H1 (cell line): ENCODE measurements around the gene RPS18. TPM values are rescaled to one million over a fixed set of nuclear protein-coding genes. Genes with fewer than 3 reads are reported as not detected.

Experiments used
- CTCF ChIA-PET: fragments of 300-600 bp; sonication (Branson Sonifier 250); formaldehyde crosslinking; loops from one replicate; lab custom pipeline; 2021; ENCODE audit not compliant: partially characterized antibody; lab: Charles Lee
- POLR2A ChIA-PET: fragments of 300-600 bp; sonication (Branson Sonifier 250); formaldehyde crosslinking; loops from one replicate; lab custom pipeline; 2021; ENCODE audit warnings: inconsistent platforms; ENCODE audit not compliant: partially characterized antibody; lab: Charles Lee
- DNase-seq, 2 experiments: peaks; one replicate each; pipeline versions ENCODE4 v3.0.0 to v3.0.0-alpha.2; 2010 to 2022; ENCODE audit warnings: low spot score in 2 of 2, low read depth in 1 of 2, mixed read lengths in 1 of 2
- FAIRE-seq: peaks from 2 replicates; lab custom pipeline; 2011; peaks lifted over from hg19 to GRCh38; lab: Jason Lieb, UNC
- H2AFZ ChIP-seq: 2 replicates; pipeline ENCODE4 v1.8.1; 2012; ENCODE audit warnings: low read length, inconsistent platforms
- H2AK5ac ChIP-seq: 2 replicates; pipeline ENCODE4 v1.6.1; 2013; ENCODE audit warnings: low read depth, low read length
- H2BK120ac ChIP-seq: replicated peaks from 2 replicates; pipeline ENCODE3; 2013; ENCODE audit warnings: low read depth, low read length, inconsistent platforms
- H2BK12ac ChIP-seq: 2 replicates; pipeline ENCODE4 v1.6.1; 2013; ENCODE audit warnings: low read depth, low read length
- H2BK15ac ChIP-seq: 2 replicates; pipeline ENCODE4 v1.6.1; 2013; ENCODE audit warnings: low read length
- H2BK20ac ChIP-seq: 2 replicates; pipeline ENCODE4 v1.6.1; 2013; ENCODE audit warnings: low read length
- H2BK5ac ChIP-seq: 2 replicates; pipeline ENCODE4 v1.6.1; 2013; ENCODE audit warnings: low read depth, low read length
- H3K14ac ChIP-seq: 2 replicates; pipeline ENCODE4 v1.6.1; 2013; ENCODE audit warnings: inconsistent platforms; ENCODE audit not compliant: insufficient read length
- H3K18ac ChIP-seq: 2 replicates; pipeline ENCODE4 v1.6.1; 2013; ENCODE audit warnings: low read length; ENCODE audit errors: extremely low read depth
- H3K23ac ChIP-seq: 2 replicates; pipeline ENCODE4 v1.6.1; 2013; ENCODE audit warnings: inconsistent platforms; ENCODE audit not compliant: insufficient read length
- H3K23me2 ChIP-seq: 2 replicates; pipeline ENCODE4 v1.6.1; 2013; ENCODE audit warnings: low read depth, low read length
- H3K27ac ChIP-seq: 2 replicates; pipeline ENCODE4 v1.6.1; 2011; ENCODE audit warnings: low read depth, low read length, inconsistent platforms
- H3K27me3 ChIP-seq, 4 experiments: replicated peaks in 1 of 4; 1 replicate in 1 of 4; 2 replicates in 3 of 4; pipeline versions ENCODE4 v1.6.1 to v1.8.1; 2011 to 2013; ENCODE audit warnings: low read length in 3 of 4, mild to moderate bottlenecking in 3 of 4, inconsistent platforms in 2 of 4, mixed read lengths in 2 of 4, moderate library complexity in 1 of 4; ENCODE audit not compliant: control insufficient read depth in 3 of 4, insufficient read depth in 3 of 4; ENCODE audit errors: extremely low read depth in 1 of 4
- H3K36me3 ChIP-seq, 4 experiments: 2 replicates each; pipeline versions ENCODE4 v1.6.1 to v1.8.1; 2011 to 2013; ENCODE audit warnings: mild to moderate bottlenecking in 4 of 4, low read length in 3 of 4, moderate library complexity in 2 of 4, control low read depth in 1 of 4, inconsistent platforms in 1 of 4; ENCODE audit not compliant: insufficient read depth in 4 of 4, control insufficient read depth in 2 of 4
- H3K4ac ChIP-seq: replicated peaks from 2 replicates; pipeline ENCODE3; 2013; ENCODE audit warnings: low read length, low read depth, mixed read lengths, inconsistent platforms; ENCODE audit not compliant: insufficient read length
- H3K4me1 ChIP-seq, 4 experiments: replicated peaks in 1 of 4; 1 replicate in 1 of 4; 2 replicates in 3 of 4; pipeline versions ENCODE4 v1.6.1 to v1.8.1; 2011 to 2013; ENCODE audit warnings: low read length in 3 of 4, inconsistent platforms in 2 of 4, mixed read lengths in 1 of 4; ENCODE audit not compliant: insufficient read depth in 4 of 4, control insufficient read depth in 3 of 4
- H3K4me2 ChIP-seq, 2 experiments: 2 replicates each; pipeline versions ENCODE4 v1.6.1 to v1.8.1; 2011 to 2013; ENCODE audit warnings: low read depth in 2 of 2, low read length in 2 of 2, control low read depth in 1 of 2, inconsistent platforms in 1 of 2, mild to moderate bottlenecking in 1 of 2; ENCODE audit not compliant: insufficient read depth in 1 of 2
- H3K4me3 ChIP-seq, 4 experiments: fragments of 200-600, 300-600 bp in 1 of 4; sonication (generic), shearing (Covaris generic), sonication (Bioruptor Twin) in 1 of 4; 2 replicates each; pipeline versions ENCODE4 v1.5.1 to v1.8.1; 2011 to 2016; ENCODE audit warnings: low read length in 4 of 4, low read depth in 3 of 4, control low read depth in 2 of 4, inconsistent platforms in 2 of 4, mild to moderate bottlenecking in 2 of 4, mixed read lengths in 1 of 4, moderate library complexity in 1 of 4; ENCODE audit not compliant: insufficient read depth in 2 of 4; ENCODE audit errors: extremely low read depth in 1 of 4
- H3K56ac ChIP-seq: replicated peaks from 2 replicates; pipeline ENCODE3; 2013; ENCODE audit warnings: low read depth, mild to moderate bottlenecking, mixed read lengths, low read length, inconsistent platforms; ENCODE audit not compliant: insufficient read length
- H3K79me1 ChIP-seq: 2 replicates; pipeline ENCODE4 v1.6.1; 2013; ENCODE audit warnings: low read depth, low read length, control low read depth
- H3K79me2 ChIP-seq, 2 experiments: 2 replicates each; pipeline versions ENCODE4 v1.6.1 to v1.8.1; 2012 to 2013; ENCODE audit warnings: low read length in 2 of 2, mild to moderate bottlenecking in 2 of 2, inconsistent platforms in 1 of 2; ENCODE audit not compliant: insufficient read depth in 2 of 2, control insufficient read depth in 1 of 2
- H3K9ac ChIP-seq, 4 experiments: replicated peaks in 1 of 4; 1 replicate in 1 of 4; 2 replicates in 3 of 4; pipeline versions ENCODE4 v1.6.1 to v1.8.1; 2011 to 2013; ENCODE audit warnings: low read depth in 3 of 4, low read length in 3 of 4, control low read depth in 2 of 4, mild to moderate bottlenecking in 2 of 4, moderate library complexity in 2 of 4, inconsistent platforms in 1 of 4; ENCODE audit errors: extremely low read depth in 1 of 4
- H3K9me3 ChIP-seq, 2 experiments: 2 replicates each; pipeline versions ENCODE4 v1.6.1 to v1.8.1; 2012 to 2013; ENCODE audit warnings: mild to moderate bottlenecking in 2 of 2, moderate library complexity in 2 of 2, control low read depth in 1 of 2, inconsistent platforms in 1 of 2, low read depth in 1 of 2, low read length in 1 of 2, mixed read lengths in 1 of 2; ENCODE audit not compliant: insufficient read depth in 2 of 2
- H4K20me1 ChIP-seq, 2 experiments: replicated peaks in 1 of 2; 2 replicates each; pipeline versions ENCODE3 to v1.8.1; 2011 to 2013; ENCODE audit warnings: inconsistent platforms in 2 of 2, low read length in 2 of 2, mild to moderate bottlenecking in 1 of 2; ENCODE audit not compliant: insufficient read depth in 2 of 2, control insufficient read depth in 1 of 2
- H4K5ac ChIP-seq: 2 replicates; pipeline ENCODE4 v1.6.1; 2013; ENCODE audit warnings: low read length, low read depth, mixed read lengths, inconsistent platforms; ENCODE audit not compliant: insufficient read length
- H4K8ac ChIP-seq: 2 replicates; pipeline ENCODE4 v1.8.0; 2013; ENCODE audit warnings: mild to moderate bottlenecking, moderate library complexity, low read length, inconsistent platforms; ENCODE audit not compliant: insufficient read depth; ENCODE audit errors: extremely low read depth
- H4K91ac ChIP-seq: replicated peaks from 2 replicates; pipeline ENCODE3; 2013; ENCODE audit warnings: low read length, mixed read lengths, inconsistent platforms; ENCODE audit not compliant: insufficient read length
- KDM4A ChIP-seq: IDR thresholded peaks from one replicate; pipeline ENCODE4 v1.7.1; 2012; ENCODE audit warnings: low read depth, mild to moderate bottlenecking, moderate library complexity, low read length, inconsistent platforms; ENCODE audit not compliant: severe bottlenecking
- PHF8 ChIP-seq: fragments of 200-600 bp; sonication (generic); conservative IDR thresholded peaks from 2 replicates; pipeline ENCODE4 v1.7.1; 2012; ENCODE audit warnings: low read depth, mild to moderate bottlenecking, inconsistent platforms, low read length, moderate library complexity
- POLR2A ChIP-seq, 2 experiments: IDR thresholded peaks; 1 replicate in 1 of 2; 2 replicates in 1 of 2; pipeline ENCODE4 v1.6.1; 2011; ENCODE audit warnings: low read depth in 2 of 2, low read length in 2 of 2, mild to moderate bottlenecking in 2 of 2; ENCODE audit errors: control extremely low read depth in 1 of 2
- RBBP5 ChIP-seq: IDR thresholded peaks from 2 replicates; pipeline ENCODE4 v1.7.1; 2012; ENCODE audit warnings: low read depth, mild to moderate bottlenecking, inconsistent platforms, low read length, moderate library complexity, borderline replicate concordance
- SAP30 ChIP-seq: fragments of 300-600 bp; sonication (generic); IDR thresholded peaks from 2 replicates; pipeline ENCODE4 v1.7.1; 2012; ENCODE audit warnings: low read length, moderate library complexity, mild to moderate bottlenecking, inconsistent platforms; ENCODE audit not compliant: insufficient read depth, insufficient replicate concordance
- SIN3A ChIP-seq, 2 experiments: IDR thresholded peaks in 1 of 2; conservative IDR thresholded peaks in 1 of 2; 2 replicates each; pipeline ENCODE4 v1.6.1; 2011 to 2012; ENCODE audit warnings: low read length in 2 of 2, improper control_type of control experiment in 1 of 2, low read depth in 1 of 2, mild to moderate bottlenecking in 1 of 2
- TAF1 ChIP-seq: IDR thresholded peaks from 2 replicates; pipeline ENCODE4 v1.6.1; 2011; ENCODE audit warnings: mild to moderate bottlenecking, low read depth, low read length
- TCF12 ChIP-seq: IDR thresholded peaks from 2 replicates; pipeline ENCODE4 v1.6.1; 2011; ENCODE audit warnings: low read depth, mild to moderate bottlenecking, low read length
- WGBS, 2 experiments: shearing (Covaris generic) in 1 of 2; methylation state at CpG; one replicate each; pipeline versions ENCODE4 v1.1.6 to v1.1.7; 2013 to 2015; ENCODE audit warnings: low lambda C conversion rate in 2 of 2, mixed read lengths in 2 of 2, inconsistent platforms in 1 of 2, low coverage in 1 of 2, missing lambda C conversion rate in 1 of 2; ENCODE audit not compliant: insufficient replicate concordance in 2 of 2, insufficient coverage in 1 of 2, insufficient read length in 1 of 2; ENCODE audit errors: extremely low coverage in 1 of 2, missing lambda C conversion rate in 1 of 2; 5-methylcytosine and 5-hydroxymethylcytosine counted together
- polyA plus RNA-seq, 7 experiments: library from polyadenylated mRNA; depleted of rRNA in 3 of 7; stranded (reverse) in 5 of 7; unstranded in 2 of 7; fragments of >200 nt in 5 of 7; fragments of 200-250 nt in 2 of 7; gene quantifications; 1 replicate in 5 of 7; 2 replicates in 1 of 7; 4 replicates in 1 of 7; pipeline versions ENCODE4 v1.2.1 to v1.2.3, GENCODE V29; 2011 to 2013; ENCODE audit warnings: missing spikeins in 2 of 7, mixed read lengths in 2 of 7
- total RNA-seq: library from RNA; stranded (reverse); fragmentation: NEBNext Ultra II Directional; extraction: Animal tissue kit (Norgen Biotek cat#: 25700); gene quantifications from 2 replicates; pipeline ENCODE4 v1.2.1, GENCODE V29; 2021
- TF ChIP-seq, protein P1 (sequence below): IDR thresholded peaks from 2 replicates; pipeline ENCODE4 v1.6.1; 2012; ENCODE audit warnings: inconsistent platforms

Gene RPS18
- total and polyA plus RNA-seq, 2 of the 8 experiments (the other 6 are each of a cell fraction or from before 2014, with no cell fraction given): 2,796 to 7,099 TPM

DNA sequence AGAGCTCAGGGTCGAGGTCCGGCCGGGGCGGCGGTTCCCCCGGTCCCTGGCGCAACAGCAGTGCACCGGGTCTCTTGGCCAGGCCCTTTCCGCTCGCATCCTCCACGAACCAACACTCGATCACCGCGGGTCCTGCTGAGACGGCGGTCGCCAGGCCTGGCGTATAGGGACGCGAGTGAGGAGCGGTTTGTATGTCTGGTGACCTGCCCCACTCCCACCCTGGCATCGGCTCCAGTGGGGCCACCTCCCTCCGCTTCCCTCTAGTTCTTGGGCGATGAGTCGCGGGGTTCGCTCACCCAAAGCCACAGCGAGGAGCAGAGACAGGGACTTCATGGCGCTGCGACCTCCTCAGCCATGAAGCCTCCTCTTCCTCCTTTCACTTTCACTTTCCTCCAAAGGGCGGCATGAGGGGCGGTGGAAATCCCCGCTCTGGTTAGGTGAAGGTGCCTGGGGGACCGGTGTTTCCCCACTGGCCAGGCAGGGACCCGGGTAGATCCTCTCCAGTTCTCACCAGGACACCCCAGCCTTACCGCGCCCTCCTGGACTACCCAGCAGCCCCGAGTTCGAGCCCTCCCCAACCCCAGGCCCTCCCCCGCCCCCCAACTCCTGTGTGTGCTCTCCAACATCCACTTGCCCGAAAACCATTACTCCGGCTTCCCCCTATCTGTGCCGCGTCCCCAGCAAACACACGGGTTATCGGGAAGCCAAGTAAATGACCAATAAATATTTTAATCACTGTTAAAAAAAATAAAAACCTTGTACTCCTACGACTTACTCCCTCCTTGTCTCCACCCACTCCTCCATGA lies 42.0 kb downstream of the RPS18 start, which contains the start of gene TAPBP:
Gene TAPBP (minus strand): TSS at position 370 of the 806 bp plus-strand sequence. CDS start 37 bp downstream, at position 333.
- DNase-seq: peak in 1 of 2 experiments; percentile 74
- no peak within 1 kb of the TSS for H4K5ac ChIP-seq
- no peak within 1 kb of the TSS for H3K4ac ChIP-seq
- H3K9ac ChIP-seq: peak within 1 kb of the TSS; percentile 59 to 74 (median 63)
- CTCF ChIA-PET: interaction anchor here (1.2 to 2.4 kb wide), 5 partner anchors 13 to 37 kb away, joined by 7 to 17 read pairs (median 12); partner anchors contain the start of genes B3GALT4 and RGL2
- peak within 1 kb of the TSS; percentile 66 for H4K91ac ChIP-seq
- H3K4me1 ChIP-seq: peaks cover 0 to 21% (median 12%) of the 10 kb centered on the region in 4 experiments; a peak in 6 of 7 replicates
- peak within 1 kb of the TSS; percentile 72; the same call in 1 of the 2 replicates for H2BK15ac ChIP-seq
- H2BK12ac ChIP-seq: peak within 1 kb of the TSS; percentile 75; the same call in 1 of the 2 replicates
- peak within 1 kb of the TSS; percentile 79 for H3K56ac ChIP-seq
- H3K27ac ChIP-seq: peak within 1 kb of the TSS; percentile 23; the same call in 1 of the 2 replicates
- H2BK5ac ChIP-seq: peak within 1 kb of the TSS; percentile 56; the same call in 1 of the 2 replicates
- H2AFZ ChIP-seq: peak within 1 kb of the TSS; percentile 55; the same call in 1 of the 2 replicates
- H3K23me2 ChIP-seq: peaks cover 26% of the 10 kb centered on the region
- H3K23ac ChIP-seq: no peak within 1 kb of the TSS
- H3K27me3 ChIP-seq: no peaks in the 10 kb centered on the region
- no peaks in the 10 kb centered on the region for H3K79me2 ChIP-seq
- peak within 1 kb of the TSS; percentile 93 to 95 for H3K4me2 ChIP-seq
- peak within 1 kb of the TSS; percentile 83 for H3K18ac ChIP-seq
- H2BK20ac ChIP-seq: no peak within 1 kb of the TSS
- POLR2A ChIA-PET: interaction anchor here (0.6 to 6.3 kb wide), 17 partner anchors 12 to 1498 kb away, joined by 3 to 37 read pairs (median 4); partner anchors contain the start of genes B3GALT4, PFDN6, RGL2 and RPS18
- no peak within 1 kb of the TSS for H3K14ac ChIP-seq
- no peaks in the 10 kb centered on the region for H3K79me1 ChIP-seq
- peak within 1 kb of the TSS; percentile 81 for H4K8ac ChIP-seq
- 3% methylated on average over 35 of the region's 47 CpGs; no CpG with 5 or more reads in 1 of the 2 experiments for WGBS, 2 experiments
- no peaks in the 10 kb centered on the region for H3K9me3 ChIP-seq
- peak within 1 kb of the TSS; percentile 84 to 89 (median 88) for H3K4me3 ChIP-seq
- no peaks in the 10 kb centered on the region for H4K20me1 ChIP-seq
- H2AK5ac ChIP-seq: no peak within 1 kb of the TSS; the same call in 1 of the 2 replicates
- peaks cover 0 to 6% (median 1%) of the 10 kb centered on the region in 4 experiments; a peak in 3 of 8 replicates for H3K36me3 ChIP-seq
- H2BK120ac ChIP-seq: peak within 1 kb of the TSS; percentile 44
- FAIRE-seq: no peak
- TF ChIP-seq RBBP5 (peak; percentile 46; the same call in 1 of the 2 replicates), POLR2A (IDR thresholded peaks at IDR 0.05; ENCODE audit: control extremely low read depth in 1 of 2, low read depth in 2 of 2, low read length in 2 of 2) (peak in 1 of 2 experiments; percentile 50; a peak in 1 of 3 replicates), TAF1 (peak; percentile 45; the same call in 1 of the 2 replicates), SAP30 (peak; percentile 27), KDM4A (peak; percentile 70), TCF12 (no peak), PHF8 (0 out of 2 replicates have a peak, but pooled peaks have one; percentile 41), SIN3A (conservative IDR thresholded peaks at IDR 0.05 in 1 of 2, IDR thresholded peaks at IDR 0.05 in 1 of 2; ENCODE audit: low read depth in 1 of 2, low read length in 2 of 2) (peak; percentile 47 to 50; a peak in 1 of 4 replicates)
- TF ChIP-seq, protein P1, sequence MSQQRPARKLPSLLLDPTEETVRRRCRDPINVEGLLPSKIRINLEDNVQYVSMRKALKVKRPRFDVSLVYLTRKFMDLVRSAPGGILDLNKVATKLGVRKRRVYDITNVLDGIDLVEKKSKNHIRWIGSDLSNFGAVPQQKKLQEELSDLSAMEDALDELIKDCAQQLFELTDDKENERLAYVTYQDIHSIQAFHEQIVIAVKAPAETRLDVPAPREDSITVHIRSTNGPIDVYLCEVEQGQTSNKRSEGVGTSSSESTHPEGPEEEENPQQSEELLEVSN: no peak
